Measurements from ENCODE around the gene CIB1. TPM values are rescaled to one million over a fixed set of nuclear protein-coding genes. Genes with fewer than 3 reads are reported as not detected.

The CIB1 gene
- total RNA-seq, 4 donors from 2014 or later, result 27.5 to 48.1 (median 37.8) TPM

DNA sequence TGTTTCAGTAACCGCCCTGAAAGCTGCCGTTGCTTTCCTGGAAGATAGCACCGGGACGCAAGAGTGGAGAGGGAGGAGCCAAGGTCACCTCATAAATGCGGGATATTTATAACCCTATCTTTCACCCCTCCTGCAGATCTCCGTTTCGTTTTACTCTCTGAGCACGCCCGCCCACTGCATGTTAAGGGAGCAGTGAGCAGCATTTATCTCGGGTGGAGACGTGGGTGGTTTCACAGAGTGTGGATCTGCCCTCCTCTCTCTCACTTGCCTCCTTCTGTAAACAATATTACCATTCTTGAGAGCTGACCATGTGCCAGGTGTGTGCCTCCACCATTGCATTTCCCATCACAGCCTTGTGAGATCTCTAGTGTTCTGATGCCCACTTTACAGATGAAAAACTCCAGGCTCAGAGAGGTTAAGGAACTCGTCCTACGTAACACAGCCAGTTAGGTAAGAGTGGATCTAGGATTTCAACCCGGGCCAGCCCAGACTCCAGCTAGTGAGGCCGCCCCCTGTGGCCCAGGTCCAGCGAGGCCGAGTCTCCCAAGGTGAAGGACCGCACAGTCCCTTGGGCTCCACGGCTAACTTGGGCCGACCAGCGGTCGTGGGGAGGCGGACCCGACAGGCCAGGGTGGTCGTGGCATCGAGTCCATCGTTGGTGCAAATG is 49.5 kb downstream of the CIB1 start:
- H3K27ac ChIP-seq, result peak overlapping the region; percentile 96 to 99 (median 97)
- DNase-seq (ENCODE audit: low spot score in 2 of 2), result peak; percentile 64 to 73
- no peaks in the 10 kb centered on the region for H3K9me3 ChIP-seq
- H3K36me3 ChIP-seq, result no peaks in the 10 kb centered on the region
- TF ChIP-seq, protein P1, sequence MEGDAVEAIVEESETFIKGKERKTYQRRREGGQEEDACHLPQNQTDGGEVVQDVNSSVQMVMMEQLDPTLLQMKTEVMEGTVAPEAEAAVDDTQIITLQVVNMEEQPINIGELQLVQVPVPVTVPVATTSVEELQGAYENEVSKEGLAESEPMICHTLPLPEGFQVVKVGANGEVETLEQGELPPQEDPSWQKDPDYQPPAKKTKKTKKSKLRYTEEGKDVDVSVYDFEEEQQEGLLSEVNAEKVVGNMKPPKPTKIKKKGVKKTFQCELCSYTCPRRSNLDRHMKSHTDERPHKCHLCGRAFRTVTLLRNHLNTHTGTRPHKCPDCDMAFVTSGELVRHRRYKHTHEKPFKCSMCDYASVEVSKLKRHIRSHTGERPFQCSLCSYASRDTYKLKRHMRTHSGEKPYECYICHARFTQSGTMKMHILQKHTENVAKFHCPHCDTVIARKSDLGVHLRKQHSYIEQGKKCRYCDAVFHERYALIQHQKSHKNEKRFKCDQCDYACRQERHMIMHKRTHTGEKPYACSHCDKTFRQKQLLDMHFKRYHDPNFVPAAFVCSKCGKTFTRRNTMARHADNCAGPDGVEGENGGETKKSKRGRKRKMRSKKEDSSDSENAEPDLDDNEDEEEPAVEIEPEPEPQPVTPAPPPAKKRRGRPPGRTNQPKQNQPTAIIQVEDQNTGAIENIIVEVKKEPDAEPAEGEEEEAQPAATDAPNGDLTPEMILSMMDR (IDR thresholded peaks at IDR 0.05), result no peak
- TF ChIP-seq EP300 (IDR thresholded peaks at IDR 0.05) (peak; percentile 46 to 88), POLR2A (IDR thresholded peaks at IDR 0.05) (peak in 1 of 2 donors; percentile 45)
- 12 to 19% methylated on average over 17 to 21 of the region's 27 CpGs for WGBS, 2 donors
- H3K4me1 ChIP-seq, result peaks cover 0 to 57% (median 41%) of the 10 kb centered on the region in 4 donors
- H3K4me3 ChIP-seq, result peak overlapping the region; percentile 77 to 87 (median 78)
- no peaks in the 10 kb centered on the region for H3K27me3 ChIP-seq

DNA sequence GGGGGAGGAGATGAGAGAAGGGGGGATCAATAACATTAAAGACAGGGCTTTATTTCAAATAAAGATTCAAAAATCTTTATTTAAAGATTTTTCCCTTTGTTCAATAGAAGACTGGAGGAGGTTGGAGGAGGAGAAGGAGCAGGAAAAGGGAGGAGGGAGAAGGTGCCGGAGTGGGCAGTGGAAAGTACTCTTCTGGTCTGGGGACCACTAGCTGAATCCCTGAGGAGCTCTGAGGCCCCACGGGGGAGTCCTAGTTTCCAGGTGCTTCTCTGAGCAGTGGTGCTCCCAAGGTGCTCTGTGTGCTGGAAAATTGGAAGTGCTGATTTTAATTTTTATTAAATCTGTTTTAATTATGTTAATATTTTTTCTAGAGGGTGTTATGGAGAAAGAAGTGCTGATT is 52.0 kb downstream of the CIB1 start:
- 32 to 47% methylated on average over 2 of the region's 2 CpGs for WGBS, 2 donors
- Histone ChIP-seq H3K4me1 (peaks cover 0 to 50% (median 29%) of the 10 kb centered on the region in 4 donors), H3K27ac (peak overlapping the region in 3 of 4 donors; percentile 96 to 97 (median 97)), H3K4me3 (no peak overlapping the region), H3K27me3 (no peaks in the 10 kb centered on the region), H3K36me3 (no peaks in the 10 kb centered on the region), H3K9me3 (no peaks in the 10 kb centered on the region)
- DNase-seq (ENCODE audit: low spot score in 2 of 2), result no peak
- TF ChIP-seq, protein P1 (IDR thresholded peaks at IDR 0.05), result no peak
- TF ChIP-seq POLR2A (IDR thresholded peaks at IDR 0.05) (no peak), EP300 (IDR thresholded peaks at IDR 0.05) (no peak)

Small RNA genes within 50 kb of the gene (small RNA-seq; reads per million reads assigned to genes)
- gene AC091167.3, result not detected

Other genes starting within 250 kb of the CIB1 start
- gene ZNF710, start 232.6 kb downstream of the CIB1 start, total RNA-seq, result 10 to 100 TPM in 3 of 4 donors, 1 to 10 TPM in 1; 9.0 to 15.6 (median 11.2) TPM
- gene IDH2, start 131.5 kb downstream of the CIB1 start, total RNA-seq, result 10 to 100 TPM; 15.7 to 41.4 (median 20.3) TPM
- gene SEMA4B, start 32.6 kb downstream of the CIB1 start, total RNA-seq, result 100 to 1,000 TPM in 1 of 4 donors, 10 to 100 TPM in 3; 43.1 to 104 (median 59.0) TPM
- 1 to 10 TPM; 1.4 to 6.9 (median 4.9) TPM for gene GDPGP1, start 268 bp upstream of the CIB1 start, total RNA-seq
- gene TTLL13, start 15.6 kb upstream of the CIB1 start, total RNA-seq, result under 1 TPM in 1 of 4 donors, not detected in 3; 0.60 TPM
- 10 to 100 TPM; 70.1 to 90.0 (median 74.6) TPM for gene NGRN, start 31.7 kb upstream of the CIB1 start, total RNA-seq
- gene ZNF774, start 118.3 kb upstream of the CIB1 start, total RNA-seq, result 1 to 10 TPM in 2 of 4 donors, under 1 TPM in 2; 0.66 to 2.9 (median 1.2) TPM
- gene IQGAP1, start 154.3 kb upstream of the CIB1 start, total RNA-seq, result 100 to 1,000 TPM; 238 to 358 (median 282) TPM